M059J (cell line): ENCODE measurements around the gene SMURF1. TPM values are rescaled to one million over a fixed set of nuclear protein-coding genes. Genes with fewer than 3 reads are reported as not detected.

Source experiments
- DNase-seq: peaks from one replicate; pipeline ENCODE4 v3.0.0-alpha.2; 2012; ENCODE audit warnings: low read depth
- total RNA-seq: library from RNA; depleted of rRNA; stranded (reverse); fragments of >200 nt; shearing (Covaris generic); gene quantifications from 2 replicates; pipeline ENCODE4 v1.2.3, GENCODE V29; 2014

Gene SMURF1
- total RNA-seq, 1 experiment from 2014 or later: 21.1 TPM

DNA sequence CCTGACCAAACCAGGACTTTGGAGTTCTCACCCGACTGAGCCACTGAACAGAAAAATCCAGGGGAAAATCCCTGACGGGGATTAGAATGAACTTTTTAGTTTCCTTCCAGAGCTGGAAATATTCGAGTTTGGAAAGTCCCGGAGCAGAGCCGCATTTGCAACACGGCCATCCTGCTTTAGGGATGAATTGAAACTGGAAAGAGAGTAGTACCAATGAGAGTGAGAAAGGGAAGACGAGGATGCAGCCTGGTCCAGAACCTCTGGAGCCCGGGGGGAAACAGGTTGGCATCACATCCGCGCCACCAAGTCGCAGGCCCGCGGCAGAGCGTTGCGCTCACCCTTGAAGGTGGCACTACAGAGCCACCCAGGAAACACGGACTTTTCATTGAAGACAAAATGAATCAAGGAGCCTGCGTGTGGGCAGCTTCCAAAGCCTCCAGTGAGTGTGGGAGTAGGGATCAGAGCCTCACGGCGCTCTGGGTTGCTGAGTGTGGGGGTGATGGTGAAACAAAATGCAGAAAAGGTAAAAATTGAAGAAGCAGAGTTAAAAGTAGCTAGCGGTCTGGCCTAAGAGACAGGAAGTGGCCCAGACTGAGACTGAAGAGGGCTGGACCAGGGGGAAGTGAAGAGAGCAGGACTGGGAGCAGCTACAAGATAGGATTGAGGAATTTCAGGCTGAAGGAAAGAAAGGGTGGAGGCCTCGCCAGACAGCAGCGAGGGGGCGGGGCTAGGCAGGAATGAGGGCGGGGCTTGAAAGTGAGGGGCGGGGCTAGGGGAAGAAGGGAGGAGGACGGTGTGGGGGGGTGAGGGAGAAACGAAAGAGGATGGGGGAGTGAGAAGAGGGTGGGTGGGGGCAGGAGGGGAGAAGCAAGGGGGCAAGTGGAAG, 1.8 kb downstream of the SMURF1 start:
- peak; percentile 64 for DNase-seq

DNA sequence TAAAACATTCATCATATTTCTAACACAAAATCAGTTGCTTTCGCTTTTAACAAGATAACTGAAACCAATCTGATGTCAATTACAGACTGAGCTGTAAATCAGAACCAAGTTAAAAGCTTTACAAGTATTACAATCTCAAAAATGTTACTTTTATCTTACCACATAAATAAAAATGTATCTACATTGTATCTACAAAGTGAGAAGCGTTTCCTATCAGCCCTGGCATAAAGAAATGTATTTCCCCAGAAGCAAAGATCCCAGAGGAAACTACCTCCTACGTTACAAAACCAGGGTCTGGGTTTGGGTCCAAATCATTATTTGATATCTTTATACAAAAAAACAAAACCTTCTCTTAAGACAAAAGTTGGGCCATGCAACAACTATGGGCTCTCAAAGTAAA, 2.6 kb downstream of the SMURF1 start:
- DNase-seq: no peak

DNA sequence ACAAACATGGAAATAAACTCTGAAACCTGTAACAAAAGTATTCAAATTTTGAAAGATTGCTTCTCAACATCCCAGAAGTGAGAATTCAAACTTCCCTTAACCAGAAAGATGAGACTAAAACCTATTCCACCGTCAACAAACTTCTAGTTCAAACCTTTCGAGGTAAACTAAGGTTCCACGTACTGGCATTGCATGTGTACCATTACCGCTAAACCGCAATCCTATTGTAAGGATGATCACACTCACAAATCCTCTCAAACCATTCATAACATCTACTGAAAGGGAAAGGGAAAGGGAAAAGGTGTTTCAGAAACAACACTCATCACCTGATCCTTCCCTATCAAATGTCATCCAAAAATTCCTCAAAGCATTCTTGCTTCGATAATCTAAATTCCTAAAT, 3.1 kb downstream of the SMURF1 start:
- DNase-seq: no peak

DNA sequence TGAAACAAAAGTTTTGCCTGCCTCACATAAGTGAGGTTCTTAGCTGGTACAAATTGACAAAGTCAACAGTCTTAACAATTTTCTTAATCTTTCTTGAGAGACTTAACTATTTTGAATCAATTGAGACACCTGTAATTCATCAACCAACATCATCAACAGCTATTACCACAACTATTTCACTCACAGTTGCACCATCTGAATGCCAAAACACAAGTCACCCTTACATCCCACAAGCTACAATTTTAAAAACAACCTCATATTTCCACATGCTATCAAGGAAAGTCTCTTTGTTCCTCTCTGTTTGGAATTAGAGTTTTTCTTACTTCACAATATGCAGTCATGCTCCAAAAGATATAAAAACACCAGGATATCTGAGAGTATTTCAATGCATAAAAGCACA, 4.9 kb downstream of the SMURF1 start:
- DNase-seq: no peak

DNA sequence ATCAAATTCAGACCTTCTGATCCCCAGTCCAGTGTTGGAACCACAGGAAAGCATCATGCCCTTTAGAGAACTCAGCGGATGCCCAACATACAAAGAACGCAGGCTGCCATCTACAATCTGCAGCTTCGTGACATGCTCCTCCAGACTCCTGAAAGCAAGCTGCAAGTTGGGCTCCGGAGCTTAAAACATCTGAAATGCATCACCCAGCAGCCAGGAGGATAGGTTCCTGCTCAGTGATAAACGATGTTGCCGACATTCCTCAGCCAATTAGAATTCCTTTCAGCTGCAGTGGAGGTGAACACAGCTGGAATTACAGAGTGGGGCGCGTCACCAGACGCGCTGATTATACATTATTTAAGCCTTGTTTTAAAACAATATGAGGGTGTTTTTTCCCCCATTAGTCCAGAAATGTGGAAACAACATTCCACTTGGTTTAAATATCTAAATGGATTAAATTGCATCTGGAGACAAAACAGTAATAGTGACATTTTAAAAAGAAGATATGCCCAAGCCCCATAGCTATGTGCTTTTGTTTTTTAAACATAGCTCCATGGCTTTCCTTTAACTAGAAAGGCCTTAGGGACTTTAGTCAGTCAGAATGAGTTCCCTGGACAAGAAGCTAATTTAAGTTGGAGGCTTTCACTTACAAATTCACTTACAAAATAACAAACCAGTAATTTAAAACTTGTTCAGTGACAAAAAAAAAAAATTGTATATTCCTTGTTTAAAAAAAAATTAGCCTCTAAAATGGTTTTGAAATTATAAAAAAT, 6.3 kb downstream of the SMURF1 start:
- no peak for DNase-seq

DNA sequence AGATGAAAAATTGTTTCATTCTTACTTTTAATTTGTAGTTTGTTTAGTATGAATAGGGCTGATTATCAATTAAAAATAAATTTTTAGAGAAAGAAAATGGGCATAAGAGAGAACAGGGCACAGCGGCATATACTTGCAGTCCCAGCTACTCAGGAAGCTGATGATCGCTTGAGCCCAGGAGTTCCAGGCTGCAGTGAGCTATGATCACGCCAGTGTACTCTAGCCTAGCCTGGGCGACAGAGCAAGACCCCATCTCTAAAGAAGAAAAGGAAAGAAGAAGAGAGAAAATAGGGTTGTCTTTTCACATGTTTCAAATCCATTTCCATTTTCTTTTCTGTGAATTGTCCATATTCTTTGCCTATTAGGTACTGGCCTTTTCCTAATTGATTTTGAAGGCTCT, 8.0 kb downstream of the SMURF1 start:
- no peak for DNase-seq

DNA sequence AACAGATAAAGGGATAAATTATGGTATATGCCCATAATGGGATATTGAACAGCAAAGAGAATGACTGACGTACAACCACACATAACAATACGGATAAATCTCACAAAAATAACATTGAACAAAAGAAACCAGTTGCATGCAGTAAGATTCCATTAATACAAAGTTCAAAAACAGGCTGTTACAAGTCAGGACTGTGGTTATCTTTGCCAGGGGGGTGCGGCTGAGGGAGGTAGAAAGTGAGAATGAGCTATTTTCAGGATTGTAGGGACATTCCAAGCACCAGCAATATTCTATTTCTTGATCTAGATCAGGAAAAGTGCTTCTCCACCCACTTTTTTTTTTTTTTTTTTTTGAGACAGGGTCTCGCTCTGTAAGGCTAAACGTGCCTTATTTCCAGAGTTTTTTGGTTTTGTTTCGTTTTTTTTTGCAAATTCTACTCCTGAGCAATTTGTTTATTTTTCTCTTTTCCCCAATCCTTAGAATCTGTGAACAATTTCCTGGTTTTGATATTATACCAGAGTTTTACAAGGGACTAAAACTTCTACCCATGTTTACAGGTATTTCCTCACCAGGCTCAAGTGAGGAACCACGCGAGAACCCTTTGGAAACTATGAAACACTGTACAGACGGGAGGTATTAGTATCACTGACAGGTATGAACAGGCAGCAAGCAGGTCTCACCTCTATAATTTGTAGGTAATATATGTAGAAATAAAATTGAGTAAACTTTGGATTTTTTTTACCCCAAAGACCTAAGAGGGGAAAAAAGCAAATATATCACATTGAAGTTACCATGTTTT, 9.9 kb downstream of the SMURF1 start:
- no peak for DNase-seq

DNA sequence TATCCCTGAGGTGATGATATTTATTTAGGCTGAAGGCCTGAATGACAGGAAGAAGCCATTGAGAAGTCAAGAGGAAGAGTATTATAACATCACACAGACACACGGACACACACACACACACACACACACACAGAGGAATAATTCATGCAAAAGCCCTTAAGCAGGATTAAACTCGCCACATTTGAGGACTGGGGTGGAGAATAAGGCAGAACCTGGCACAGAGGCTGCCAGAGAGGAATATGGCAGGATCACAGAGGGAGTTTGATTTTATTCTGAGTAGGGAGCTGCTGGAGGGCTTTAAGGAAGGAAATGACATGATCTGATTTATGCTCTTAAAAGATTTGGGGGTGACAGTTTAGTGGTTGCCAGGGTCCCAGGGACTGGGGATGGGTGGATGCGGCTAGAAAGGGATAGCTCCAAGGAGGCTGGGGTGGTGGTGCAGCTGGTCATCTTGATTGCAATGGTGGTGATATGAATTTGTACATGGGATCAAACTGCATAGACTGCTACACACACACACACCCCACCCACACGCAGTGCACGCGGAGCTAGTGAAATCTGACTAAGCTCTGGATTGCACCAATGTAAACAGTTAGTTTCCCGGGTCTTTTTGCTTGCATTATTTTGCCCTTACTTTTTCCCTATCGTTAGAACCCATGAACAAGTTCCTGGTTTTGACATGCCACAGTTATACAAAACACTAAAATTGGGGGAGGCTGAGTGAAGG, 11.2 kb downstream of the SMURF1 start:
- DNase-seq: no peak

DNA sequence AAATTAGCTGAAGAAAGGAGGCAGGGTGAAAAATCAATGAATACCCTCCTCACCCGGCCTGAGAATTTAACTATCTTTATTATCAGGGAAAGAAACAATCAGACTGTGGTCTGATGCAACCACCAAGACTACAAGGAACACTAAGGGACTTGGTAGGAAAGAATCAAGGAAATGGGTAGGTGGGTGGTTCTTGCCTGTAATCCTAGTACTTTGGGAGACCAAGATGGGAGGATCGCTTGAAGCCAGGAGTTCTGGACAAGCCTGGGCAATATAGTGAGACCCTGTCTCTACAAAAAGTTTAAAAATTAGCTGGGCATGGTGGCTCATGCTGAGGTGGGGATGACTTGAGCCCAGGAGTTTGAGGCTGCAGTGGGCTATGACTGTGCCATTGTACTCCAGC, 12.6 kb downstream of the SMURF1 start:
- no peak for DNase-seq

DNA sequence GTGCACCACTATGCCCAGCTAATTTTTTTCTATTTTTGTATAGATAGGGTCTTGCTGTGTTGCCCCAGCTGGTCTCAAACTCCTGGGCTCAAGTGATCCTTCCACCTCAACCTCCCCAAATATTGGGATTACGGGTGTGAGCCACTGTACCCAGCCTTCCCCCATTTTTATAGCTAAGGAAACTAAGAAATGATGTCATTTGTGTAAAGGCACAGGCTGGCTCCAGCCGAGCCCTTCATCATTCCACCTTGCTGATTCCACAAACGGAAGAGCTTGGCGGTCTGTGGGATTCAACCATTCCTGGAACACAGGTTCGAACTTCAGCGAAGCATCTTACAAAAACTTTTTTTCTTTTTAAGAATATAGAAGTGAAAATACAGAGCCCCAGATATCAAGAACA, 14.4 kb downstream of the SMURF1 start:
- DNase-seq: no peak

DNA sequence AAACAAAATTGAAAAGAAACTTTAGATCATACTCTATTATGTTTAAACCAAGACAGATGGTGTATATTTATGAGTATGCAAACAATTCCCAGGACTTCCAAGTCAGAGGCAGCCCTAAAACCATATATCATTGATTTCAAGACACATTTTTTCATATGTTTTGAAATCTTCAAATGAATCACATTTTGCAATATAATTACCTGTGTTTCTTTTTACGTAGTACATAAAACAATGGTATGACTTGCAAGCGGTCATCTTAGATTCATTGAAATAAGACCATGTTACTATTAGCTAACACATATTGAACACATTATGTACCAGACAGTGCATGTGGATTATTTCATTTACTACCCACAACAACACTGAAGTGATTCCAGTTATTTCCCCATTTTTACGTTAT, 14.9 kb downstream of the SMURF1 start:
- DNase-seq: no peak

DNA sequence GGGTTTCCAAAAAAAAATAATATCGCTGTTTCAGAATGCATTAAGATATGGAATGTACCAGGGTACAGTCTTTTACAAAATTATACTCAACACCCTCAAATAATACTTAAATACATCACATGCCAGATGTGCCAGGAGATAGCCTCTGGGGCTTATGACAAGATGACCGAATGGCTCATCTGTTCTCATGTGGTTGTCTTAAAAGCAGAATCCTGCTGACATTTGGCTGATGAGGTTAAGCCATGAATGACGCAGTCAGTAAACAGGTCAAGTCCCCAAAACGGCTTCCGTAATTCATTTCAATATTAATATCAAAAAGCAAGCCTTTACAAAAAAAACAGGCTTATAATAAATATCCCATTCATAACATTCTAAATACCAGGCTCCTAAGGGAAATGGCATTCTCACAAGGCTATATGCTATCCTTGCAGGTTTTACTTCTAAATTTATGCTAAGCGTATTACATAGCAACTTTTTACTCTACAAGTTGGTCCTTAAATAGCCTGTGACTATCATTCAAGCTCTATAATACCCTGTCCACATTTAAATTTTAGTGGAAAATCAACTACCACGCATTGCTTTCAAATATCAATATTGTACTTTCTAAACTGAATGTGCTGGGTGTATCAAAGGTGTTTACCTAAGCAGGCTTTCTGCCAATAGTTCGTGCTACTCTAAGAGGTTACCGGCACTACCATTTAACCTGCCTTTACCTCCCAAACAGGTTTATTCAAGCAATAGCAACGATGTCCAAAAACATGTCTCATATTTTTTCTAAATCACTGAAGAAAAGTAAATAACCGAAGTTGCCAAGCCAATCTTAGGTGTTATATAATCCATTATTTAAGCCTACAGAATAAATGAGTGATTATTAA, 15.6 kb downstream of the SMURF1 start:
- DNase-seq: no peak

DNA sequence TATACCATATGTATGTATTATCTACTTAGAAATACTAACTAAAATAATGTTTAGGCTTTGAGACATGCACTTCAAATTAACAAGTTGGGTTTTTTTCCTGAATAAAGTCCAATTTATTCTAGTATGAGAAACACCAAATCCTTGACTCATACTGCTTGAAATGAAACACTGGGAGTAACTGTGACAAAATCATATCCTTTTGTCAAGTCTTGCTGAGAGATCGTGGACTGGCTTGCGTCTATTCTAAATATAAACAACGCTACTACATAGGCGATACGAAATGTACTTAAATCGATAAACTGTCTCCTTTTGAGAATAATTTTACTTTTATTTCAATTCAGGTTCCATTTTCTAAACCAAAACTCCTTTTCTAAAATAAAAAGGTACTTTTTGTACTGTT, 16.3 kb downstream of the SMURF1 start:
- DNase-seq: no peak

DNA sequence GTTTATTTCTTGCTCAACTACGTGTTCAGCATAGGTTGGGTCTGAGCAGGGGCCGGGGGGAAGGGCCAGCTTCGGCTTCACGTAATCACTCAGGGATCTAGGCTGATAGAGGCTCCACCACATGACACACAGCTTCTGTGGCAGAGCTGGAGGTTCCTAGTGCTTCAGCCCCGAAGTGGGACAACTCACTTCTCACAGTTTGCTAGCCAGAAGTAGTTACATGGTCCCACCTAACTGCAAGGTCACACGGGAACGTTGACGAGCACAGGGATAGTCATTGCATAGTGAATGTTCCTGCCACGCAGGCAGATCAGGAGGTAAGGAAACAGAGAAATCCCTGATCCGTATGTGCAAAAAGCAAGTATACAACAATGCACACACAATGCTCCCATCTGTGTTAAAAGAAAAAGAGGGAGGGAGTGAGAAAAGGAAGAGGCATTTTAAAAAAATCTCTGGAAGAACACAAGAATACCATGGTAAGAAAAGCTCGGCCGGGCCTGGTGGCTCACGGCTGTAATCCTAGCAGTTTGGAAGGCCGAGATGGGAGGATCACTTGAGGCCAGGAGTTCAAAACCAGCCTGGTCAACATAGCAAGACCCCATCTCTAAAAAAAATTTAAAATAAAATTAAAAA, 16.9 kb downstream of the SMURF1 start:
- DNase-seq: no peak

DNA sequence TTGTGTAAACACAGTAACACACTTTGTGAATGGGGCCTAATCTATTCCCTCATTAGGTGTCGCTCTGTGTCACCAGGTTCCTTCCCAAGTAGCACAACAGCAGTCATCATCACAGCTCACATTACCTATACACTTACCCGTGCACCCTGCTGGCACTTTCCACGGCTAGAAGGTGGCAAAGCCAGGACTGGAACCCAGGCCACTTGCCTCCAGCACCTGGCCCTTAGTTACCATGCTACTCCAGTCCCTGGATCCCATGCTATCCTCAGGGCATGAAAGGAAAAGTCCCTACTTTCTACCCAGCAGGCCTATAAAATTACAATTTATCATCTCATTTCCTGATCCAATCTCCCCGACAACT, 18.4 kb downstream of the SMURF1 start:
- no peak for DNase-seq

DNA sequence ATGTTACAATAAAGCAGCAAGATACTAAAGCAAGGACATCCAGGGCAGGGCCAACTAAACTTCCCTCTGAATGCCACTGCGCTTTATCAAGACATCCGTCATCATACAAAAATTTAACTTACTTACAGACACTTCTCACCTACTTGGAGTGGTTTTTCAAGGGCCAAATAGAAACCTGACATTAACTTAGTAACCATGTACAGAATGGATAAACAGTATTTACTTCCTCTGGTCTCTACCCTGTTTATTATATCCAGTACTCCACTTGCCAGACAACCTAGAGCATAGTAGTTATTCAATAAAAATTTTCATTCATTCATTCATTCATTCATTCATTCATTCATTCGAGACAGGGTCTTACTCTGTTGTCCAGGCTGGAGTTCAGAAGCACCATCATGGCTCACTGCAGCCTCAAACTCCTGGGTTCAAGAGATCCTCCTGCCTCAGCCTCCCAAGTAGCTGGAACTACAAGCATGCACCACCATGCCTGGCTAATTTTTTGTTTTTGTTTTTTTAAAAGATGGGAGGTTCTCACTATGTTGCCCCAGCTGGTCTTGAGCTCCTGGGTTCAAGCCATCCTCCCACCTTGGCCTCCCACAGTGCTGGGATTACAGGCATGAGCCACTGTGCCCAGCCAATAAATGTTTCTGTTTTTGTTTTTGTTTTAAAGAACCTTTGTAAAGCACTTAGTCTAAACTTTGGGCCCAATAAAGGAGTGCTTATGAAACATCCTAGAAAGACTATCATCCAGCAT, 19.0 kb downstream of the SMURF1 start:
- peak; percentile 17 for DNase-seq

DNA sequence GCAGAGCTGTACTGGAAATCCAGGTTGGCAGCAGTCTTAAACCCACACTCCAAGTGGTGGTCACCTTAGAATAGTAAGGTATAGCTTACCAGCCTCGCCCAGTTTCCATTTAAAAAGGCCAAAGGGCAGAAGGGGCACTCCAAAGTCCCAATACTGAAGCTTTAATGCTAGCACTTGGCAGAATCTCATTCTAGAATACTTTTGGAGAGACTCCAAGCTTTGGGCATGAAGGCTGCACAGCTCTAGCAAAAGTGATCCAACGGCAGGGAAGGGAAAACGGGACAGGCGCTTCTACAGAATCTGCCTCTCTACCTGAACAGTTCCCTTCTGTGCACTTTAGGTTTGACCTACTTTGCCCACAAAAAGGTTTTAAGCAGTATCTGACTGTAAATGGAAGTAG, 19.7 kb downstream of the SMURF1 start:
- DNase-seq: no peak

DNA sequence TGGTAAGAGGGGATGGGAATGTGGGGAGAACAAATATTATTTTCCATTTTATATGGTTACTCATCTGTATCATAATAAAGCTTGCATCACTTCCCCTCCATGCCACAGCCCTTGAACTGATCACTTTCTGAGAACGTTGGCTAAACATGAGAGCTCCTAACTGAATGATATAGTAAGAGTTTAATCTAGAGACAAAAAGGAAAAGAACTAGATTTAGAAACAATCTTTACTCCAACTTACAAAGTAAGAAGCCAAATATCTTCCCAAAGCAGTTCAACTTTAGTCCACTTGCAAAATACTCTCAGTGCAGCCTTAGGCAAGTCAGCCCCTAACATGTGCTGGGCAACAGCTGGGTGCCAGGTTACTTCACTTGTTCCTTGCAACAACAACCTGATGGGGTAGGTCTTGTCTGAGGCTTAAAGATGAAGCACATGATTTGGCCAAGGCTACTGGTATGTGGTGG, 20.3 kb downstream of the SMURF1 start:
- DNase-seq: no peak

DNA sequence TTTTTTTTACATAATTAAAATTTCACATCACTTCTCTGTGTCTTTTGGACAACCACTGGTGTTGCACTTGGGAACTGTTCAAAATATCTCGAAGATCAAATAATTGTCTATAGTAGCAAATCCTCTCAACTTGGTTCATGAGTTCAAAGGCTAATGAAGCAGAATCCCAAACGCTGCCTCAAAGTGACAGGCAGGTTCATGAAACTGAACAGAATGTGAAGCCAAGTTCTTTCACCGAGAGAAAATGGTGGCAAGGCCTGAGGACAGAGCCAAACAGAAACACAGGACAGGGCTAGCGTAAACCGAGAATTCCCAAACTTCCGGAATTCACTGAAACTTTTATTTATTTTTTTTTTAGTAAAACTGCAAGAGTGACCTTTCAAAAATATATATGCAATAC, 21.1 kb downstream of the SMURF1 start:
- no peak for DNase-seq
